ENCODE data around the gene TMEM131. TPM values are rescaled to one million over a fixed set of nuclear protein-coding genes. Genes with fewer than 3 reads are reported as not detected.
A peak's percentile ranks its signal among the peaks of the same experiment; 100 is the strongest.

The TMEM131 gene
- total RNA-seq, 4 donors from 2014 or later: 10.3 to 39.2 (median 20.0) TPM

DNA sequence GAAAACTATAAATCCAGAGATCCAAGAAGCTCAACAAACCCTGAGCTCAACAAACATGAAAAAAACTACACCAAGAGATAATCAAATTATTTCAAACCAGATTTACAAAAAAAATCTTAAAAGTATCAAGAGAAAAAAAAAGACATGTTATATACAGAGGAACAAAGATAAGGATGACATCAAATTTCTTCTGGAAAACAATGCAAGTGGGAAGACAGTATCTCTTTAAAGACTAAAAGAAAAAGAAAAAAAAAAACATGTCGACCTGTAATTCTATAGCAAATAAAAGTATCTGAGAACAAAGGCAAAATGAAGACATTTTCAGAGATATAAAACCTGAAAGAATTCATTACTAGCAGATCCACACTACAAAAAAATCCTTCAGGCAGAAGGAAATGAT lies 21.3 kb downstream of the TMEM131 start:
- TF ChIP-seq, protein P1, sequence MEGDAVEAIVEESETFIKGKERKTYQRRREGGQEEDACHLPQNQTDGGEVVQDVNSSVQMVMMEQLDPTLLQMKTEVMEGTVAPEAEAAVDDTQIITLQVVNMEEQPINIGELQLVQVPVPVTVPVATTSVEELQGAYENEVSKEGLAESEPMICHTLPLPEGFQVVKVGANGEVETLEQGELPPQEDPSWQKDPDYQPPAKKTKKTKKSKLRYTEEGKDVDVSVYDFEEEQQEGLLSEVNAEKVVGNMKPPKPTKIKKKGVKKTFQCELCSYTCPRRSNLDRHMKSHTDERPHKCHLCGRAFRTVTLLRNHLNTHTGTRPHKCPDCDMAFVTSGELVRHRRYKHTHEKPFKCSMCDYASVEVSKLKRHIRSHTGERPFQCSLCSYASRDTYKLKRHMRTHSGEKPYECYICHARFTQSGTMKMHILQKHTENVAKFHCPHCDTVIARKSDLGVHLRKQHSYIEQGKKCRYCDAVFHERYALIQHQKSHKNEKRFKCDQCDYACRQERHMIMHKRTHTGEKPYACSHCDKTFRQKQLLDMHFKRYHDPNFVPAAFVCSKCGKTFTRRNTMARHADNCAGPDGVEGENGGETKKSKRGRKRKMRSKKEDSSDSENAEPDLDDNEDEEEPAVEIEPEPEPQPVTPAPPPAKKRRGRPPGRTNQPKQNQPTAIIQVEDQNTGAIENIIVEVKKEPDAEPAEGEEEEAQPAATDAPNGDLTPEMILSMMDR (IDR thresholded peaks at IDR 0.05 in 4 of 5, conservative IDR thresholded peaks at IDR 0.05 in 1 of 5): no peak
- no peak for TF ChIP-seq POLR2A (IDR thresholded peaks at IDR 0.05)
- intact Hi-C loops (cut with DNase I; ENCODE audit: low total_unique reads) (no loop called here), in situ Hi-C loops (cut with MboI; ENCODE audit: low sequenced_read_pairs in 4 of 4) (no loop called here)
- H3K36me3 ChIP-seq: no peaks in the 10 kb centered on the region
- ATAC-seq (no peak), DNase-seq (no peak)
- H3K9me3 ChIP-seq: no peaks in the 10 kb centered on the region
- no peaks in the 10 kb centered on the region for H3K27me3 ChIP-seq
- no peak overlapping the region for H3K27ac ChIP-seq
- H3K4me1 ChIP-seq: peaks cover 29 to 32% of the 10 kb centered on the region in 2 donors
- no peak overlapping the region for H3K4me3 ChIP-seq

DNA sequence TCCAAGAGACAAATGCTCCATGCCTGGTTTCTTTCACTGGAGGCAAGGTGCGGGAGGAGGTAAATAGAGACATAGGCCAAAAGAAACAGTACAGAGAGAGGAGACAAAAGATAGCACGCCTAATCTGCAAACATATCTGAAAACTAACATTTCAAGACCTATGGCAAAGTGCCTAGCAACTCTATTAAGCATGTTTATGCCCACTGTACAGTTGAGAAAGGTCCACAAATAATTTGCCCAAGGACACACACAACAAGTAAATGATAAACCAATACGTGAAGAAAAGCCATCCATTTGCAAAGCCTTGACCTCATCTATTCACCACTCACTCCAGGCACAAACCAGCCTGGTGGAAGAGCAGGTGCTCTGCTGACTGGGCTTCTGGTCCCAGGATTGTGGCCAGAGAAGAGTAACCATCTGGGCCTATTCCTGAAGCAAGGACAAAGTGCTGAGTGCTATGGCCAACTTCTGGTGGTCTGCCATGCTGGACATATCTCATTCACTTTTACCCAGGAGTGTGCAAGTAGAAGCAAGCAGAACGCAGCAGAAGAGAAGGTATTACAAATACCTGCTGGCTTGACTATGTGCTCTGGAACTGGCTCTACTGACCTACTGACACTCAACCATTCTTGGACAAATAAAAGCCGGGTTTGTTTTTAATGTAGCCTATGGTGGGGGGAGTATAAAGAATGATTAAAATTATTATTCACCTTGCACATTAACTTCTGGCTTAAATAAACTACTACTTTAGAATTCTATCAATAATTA lies 25.3 kb downstream of the TMEM131 start:
- intact Hi-C loops (cut with DNase I; ENCODE audit: low total_unique reads) (no loop called here), in situ Hi-C loops (cut with MboI; ENCODE audit: low sequenced_read_pairs in 4 of 4) (no loop called here)
- Histone ChIP-seq H3K4me1 (peaks cover 57 to 60% of the 10 kb centered on the region in 2 donors), H3K27me3 (no peaks in the 10 kb centered on the region), H3K27ac (peak overlapping the region in 1 of 4 donors; percentile 19), H3K36me3 (no peaks in the 10 kb centered on the region), H3K9me3 (no peaks in the 10 kb centered on the region), H3K4me3 (no peak overlapping the region)
- TF ChIP-seq, protein P1 (IDR thresholded peaks at IDR 0.05 in 4 of 5, conservative IDR thresholded peaks at IDR 0.05 in 1 of 5): no peak
- no peak for TF ChIP-seq POLR2A (IDR thresholded peaks at IDR 0.05)
- DNase-seq (no peak), ATAC-seq (no peak)

DNA sequence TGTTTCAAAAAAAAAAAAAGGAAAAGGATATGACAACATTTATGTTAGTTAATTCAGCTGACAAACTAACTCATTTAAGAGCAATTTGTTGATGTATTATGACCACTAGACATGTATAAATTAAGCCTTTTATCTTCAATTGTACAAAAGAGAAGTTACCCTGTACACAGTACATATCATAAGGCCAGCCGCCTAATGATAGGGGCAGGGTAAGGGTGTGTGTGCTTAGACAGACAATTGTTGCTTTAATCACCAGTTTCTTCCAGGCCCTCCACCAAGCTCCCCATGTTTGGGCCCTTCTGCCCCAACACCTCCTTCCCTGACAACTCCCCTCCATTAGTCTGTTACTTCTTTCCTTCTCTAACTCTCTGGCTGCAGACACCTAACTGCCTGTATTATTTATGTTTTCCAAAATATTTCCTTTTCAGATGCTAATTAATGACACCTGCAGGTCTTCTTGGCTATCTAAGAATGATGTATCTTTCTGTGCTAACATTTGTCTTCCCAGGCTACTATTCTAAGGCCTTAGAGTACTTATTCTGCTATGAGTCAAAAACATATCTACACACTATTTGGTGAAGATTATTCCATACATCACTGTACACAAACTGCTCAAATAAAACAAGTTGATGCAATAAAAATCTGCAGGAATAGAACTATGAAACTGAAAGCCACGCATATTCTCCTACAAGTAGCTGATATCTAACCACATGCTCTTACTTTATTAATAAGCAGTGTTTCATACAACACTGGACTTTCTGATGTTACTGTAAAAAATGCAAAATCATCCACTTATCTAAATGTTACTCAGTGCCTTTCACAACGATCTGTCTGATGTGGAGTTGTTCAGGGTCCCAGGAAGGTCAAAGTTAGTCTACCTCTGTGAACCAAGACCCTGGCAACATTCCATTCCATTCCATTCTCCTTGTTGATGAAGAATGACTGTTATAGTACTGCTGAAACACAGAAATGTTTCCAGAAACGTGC lies 26.4 kb downstream of the TMEM131 start:
- H3K4me3 ChIP-seq: no peak overlapping the region
- H3K27me3 ChIP-seq: no peaks in the 10 kb centered on the region
- no peak for DNase-seq
- peaks cover 62 to 63% of the 10 kb centered on the region in 2 donors for H3K4me1 ChIP-seq
- TF ChIP-seq, protein P1 (IDR thresholded peaks at IDR 0.05 in 4 of 5, conservative IDR thresholded peaks at IDR 0.05 in 1 of 5): no peak
- TF ChIP-seq POLR2A (IDR thresholded peaks at IDR 0.05): no peak
- intact Hi-C loops (cut with DNase I; ENCODE audit: low total_unique reads): no loop called here
- no peak for ATAC-seq
- H3K9me3 ChIP-seq: no peaks in the 10 kb centered on the region
- peak overlapping the region in 1 of 4 donors; percentile 19 for H3K27ac ChIP-seq
- no peaks in the 10 kb centered on the region for H3K36me3 ChIP-seq
- in situ Hi-C loops (cut with MboI; ENCODE audit: low sequenced_read_pairs in 4 of 4): no loop called here

DNA sequence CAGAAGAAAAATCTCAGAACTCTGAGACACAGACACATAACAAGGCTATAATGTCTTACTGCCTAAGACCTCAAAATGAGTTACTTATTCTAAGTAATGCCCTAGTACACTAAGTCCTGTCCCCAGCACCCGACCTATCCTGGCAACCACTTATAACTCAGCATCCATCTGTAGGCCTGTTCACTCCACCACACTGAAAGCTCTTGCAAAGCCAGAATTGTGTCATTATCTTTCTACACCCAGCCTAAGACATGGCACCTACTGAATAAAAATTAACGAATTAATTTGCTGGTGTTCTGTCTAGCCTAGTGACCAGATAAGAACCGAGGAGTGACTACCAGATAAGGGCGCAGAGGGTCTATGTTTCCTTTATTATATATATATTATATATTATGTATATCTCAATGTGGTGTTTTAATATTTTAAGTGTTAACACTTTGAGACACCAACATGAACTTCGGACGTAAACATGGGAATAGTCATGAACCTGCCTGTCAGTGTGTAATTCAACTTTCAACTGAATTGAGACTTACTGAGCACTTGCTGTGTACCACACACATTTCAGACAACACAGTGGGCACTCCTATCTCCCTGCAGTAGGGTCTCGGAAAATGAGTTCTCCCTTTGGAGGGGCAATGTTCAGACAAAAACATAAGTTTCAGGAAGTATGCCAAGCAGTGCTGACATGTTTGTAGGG lies 27.7 kb downstream of the TMEM131 start:
- no peak overlapping the region for H3K4me3 ChIP-seq
- intact Hi-C loops (cut with DNase I; ENCODE audit: low total_unique reads): no loop called here
- H3K36me3 ChIP-seq: no peaks in the 10 kb centered on the region
- peak overlapping the region in 3 of 4 donors; percentile 58 to 70 (median 63) for H3K27ac ChIP-seq
- in situ Hi-C loops (cut with MboI; ENCODE audit: low sequenced_read_pairs in 4 of 4): no loop called here
- ATAC-seq (peak in 1 of 2 donors; percentile 13), DNase-seq (no peak)
- no peaks in the 10 kb centered on the region for H3K9me3 ChIP-seq
- no peak for TF ChIP-seq POLR2A (IDR thresholded peaks at IDR 0.05)
- TF ChIP-seq, protein P1 (IDR thresholded peaks at IDR 0.05 in 4 of 5, conservative IDR thresholded peaks at IDR 0.05 in 1 of 5): no peak
- peaks cover 60 to 70% of the 10 kb centered on the region in 2 donors for H3K4me1 ChIP-seq
- no peaks in the 10 kb centered on the region for H3K27me3 ChIP-seq
